IPS-NIHi11 (cell line): ENCODE results near the gene FIS1.
"Not testable (repeated sequence)": the region's sequence is repeated elsewhere in the genome, so short reads cannot be mapped to it uniquely, and the experiment has no call there.

Experiments used
- DNase-seq: peaks from one replicate; pipeline ENCODE4 v3.0.0; 2012; ENCODE audit warnings: mixed read lengths, low spot score

The FIS1 gene

DNA sequence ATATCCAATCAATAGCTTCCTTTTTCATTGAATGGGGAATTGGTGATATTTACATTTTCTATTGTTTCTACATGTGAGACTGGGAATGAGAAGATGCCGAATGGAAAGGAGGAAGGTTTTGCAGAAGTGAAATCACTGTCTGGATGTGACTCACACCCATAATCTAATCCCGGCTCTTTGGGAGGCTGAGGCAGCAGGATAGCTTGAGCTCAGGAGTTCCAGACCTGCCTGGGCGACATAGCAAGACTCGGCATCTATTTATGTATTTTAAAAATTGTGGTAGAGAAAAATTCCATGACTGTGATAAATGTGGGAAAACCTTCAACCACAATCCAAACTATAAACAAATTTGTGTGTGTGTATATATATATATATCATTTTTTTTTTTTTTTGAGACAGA is 10.9 kb upstream of the FIS1 start:
- no peak for DNase-seq

DNA sequence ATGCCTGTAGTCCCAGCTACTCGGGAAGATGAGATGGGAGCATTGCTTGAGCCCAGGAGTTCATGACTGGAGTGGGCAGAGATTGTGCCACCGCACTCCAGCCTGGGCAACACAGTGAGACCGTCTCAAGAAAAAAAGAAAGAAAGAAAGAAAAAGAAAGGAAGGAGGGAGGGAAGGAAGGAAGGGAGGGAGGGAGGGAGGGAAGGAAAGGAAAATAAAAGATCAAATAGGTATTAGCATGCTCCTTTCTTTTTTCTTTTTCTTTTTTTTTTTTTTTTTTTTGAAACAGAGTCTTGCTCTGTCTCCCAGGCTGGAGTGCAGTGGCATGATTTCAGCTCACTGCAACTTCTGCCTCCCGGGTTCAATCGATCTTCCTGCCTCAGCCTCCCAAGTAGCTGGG is 8.3 kb upstream of the FIS1 start:
- DNase-seq, result not testable (repeated sequence)

DNA sequence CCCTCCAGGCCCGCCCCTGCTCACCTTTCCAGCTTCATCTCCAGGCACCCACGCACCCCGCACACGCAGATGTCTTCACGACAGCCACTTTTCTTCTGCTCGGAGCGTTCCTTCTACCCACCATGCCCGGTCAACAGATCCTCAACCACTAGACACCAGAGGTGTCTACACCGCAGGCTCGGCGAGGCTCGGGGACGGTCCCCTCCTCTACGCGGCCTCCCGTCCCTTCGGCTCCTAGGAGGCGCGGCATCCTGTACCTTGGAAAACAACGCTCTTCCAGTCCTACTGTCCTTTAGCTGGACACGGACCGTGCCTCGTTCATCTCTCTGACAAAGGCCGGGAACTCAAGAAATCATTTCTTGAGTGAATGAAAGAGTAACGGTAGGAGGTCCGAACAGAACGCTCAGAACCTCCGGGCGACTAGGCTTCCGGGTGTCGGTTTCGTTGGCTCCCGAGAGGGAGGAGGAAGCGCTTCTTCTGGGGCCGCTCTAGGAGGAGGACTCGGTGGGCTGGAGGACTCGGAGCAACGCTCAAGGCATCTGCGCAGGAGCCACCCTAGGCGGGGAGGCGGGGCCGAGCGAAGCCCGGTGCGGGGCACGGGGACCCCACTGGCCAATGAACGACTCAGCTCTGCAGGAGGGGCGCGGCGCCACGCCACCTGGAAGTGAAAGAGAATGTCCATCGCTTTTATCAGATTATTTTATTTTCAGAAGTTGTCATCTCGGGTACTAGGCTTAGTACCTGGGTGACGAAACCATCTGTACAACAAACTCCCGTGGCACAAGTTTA is 7.2 kb upstream of the FIS1 start:
- peak; percentile 98 for DNase-seq

DNA sequence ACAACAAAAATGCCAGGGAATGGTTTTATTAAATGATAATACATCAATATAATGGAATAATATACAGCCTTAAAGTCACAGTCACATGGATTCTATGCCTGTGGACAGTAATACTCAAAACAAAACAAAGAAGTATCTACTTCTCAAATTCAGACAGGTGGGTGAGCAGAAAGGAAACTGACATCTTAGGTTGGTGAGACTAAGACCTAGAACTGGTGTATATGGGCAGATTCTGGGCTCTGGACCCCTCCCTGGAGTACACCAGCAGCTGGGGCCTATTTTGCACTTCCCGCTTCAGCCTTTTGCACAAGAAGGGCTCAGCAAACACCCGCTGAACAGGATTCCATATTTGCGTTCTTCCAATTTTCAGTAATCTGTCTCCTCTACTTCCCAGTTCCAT is 5.4 kb upstream of the FIS1 start:
- DNase-seq, result no peak

DNA sequence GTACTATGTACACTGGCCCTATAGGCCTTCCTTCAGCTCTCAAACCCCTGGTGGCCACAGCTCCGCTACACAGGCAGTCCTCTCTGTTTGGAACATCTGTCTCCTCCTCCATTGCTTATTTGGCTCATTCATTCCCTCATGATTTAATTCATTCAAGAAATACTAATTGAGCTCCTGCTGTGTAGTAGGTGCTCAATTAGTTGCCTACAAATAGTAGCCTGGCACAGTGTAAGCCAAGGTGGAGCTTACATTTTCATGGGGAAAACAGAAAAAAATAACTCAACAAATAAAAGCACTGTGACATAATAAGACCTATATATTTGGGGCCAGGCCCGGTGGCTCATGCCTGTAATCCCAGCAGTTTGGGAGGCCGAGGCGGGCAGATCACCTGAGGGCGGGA is 3.4 kb upstream of the FIS1 start:
- DNase-seq, result no peak

DNA sequence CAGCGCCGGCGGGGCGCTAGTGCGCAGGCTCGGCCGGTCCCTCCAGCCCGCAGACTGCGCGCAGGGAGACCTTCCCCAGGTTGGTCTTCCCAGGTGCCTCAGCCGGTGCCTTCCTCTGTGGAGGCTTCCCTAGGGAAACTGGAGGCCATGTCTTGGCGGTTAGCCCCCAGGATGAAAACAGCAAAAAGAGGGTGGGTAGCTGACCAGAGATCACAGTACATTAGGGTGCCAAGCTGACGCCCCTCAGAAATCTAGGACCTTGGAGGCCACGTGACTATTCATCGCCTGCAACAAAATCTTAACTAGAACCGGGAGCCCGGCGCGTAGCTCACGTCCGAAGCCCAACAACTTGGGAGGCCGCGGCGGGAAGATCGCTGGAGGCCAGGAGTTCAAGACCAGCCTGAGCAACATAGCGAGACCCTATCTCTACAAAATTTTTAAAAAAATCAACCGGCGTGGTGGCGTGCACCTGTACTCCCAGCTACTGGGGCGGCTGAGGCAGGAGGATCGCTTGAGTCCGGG is 327 bp upstream of the FIS1 start:
- peak; percentile 94 for DNase-seq

DNA sequence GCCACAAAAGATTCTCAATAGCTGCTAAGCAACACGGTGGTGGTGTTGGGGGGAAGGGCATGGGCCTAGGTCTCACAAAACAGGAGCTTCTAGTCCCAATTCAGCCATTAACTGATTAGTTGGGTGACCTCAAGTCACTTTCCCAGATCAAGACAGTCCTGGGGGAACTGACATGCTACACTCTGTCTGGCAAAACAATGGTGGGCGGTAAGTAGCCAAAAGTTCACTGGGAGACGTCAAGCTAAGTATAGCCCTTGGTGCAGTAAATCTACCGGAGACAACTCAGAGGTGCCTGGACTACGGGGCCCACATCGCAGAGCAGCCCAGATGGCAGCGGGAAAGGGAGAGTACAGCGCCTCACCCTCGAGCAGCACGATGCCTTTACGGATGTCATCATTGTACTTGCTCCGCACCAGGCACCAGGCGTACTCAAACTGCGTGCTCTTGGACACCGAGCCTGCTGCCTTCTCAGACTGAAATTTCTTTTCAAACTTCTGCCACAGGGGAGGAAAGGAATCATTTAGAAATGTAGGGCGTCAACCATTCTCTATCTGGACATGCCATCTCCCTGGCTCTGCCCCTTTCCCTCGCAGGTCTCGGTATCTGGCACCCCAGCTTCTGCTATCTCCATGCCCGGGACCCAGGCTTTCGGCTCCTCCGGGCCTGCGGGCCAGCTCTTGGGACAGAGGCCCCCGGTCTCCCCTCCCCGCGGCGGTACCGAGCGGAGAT is 1.1 kb downstream of the FIS1 start:
- DNase-seq, result no peak

DNA sequence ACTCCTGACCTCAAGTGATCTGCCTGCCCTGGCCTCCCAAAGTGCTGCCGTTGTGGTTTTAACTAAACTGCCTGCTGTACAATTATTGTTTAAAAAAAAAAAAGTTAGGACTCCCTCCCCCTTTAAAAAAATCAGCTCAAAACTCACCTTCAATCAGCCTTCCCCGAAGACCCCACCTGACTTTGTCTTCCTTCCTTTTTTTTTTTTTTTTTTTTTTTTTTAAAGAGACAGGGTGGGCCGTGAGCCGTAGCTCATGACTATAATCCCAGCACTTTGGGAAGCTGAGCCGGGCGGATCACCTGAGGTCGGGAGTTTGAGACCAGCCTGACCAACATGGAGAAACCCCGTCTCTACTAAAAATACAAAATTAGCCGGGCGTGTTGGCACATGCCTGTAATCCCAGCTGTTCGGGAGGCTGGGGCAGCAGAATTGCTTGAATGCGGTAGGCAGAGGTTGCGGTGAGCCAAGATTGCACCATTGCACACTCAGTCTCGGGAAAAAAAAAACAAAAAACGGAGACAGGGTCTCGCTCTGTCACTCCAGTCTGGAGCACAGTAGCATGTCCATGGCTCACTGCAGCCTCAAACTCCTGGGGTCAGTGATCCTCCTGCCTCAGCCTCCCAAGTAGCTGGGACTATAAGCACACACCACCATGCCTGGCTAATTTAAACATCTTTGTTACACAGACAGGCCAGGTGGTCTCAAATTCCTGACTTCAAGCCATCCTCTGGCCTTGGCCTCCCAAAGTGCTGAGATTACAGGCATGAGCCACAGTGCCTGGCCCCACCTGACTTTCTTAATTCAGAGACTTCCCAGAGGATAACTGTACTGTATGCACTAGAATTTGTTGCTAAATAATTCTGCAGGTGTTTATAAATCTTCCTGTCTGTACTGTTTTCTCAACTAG is 3.2 kb downstream of the FIS1 start:
- DNase-seq, result no peak

DNA sequence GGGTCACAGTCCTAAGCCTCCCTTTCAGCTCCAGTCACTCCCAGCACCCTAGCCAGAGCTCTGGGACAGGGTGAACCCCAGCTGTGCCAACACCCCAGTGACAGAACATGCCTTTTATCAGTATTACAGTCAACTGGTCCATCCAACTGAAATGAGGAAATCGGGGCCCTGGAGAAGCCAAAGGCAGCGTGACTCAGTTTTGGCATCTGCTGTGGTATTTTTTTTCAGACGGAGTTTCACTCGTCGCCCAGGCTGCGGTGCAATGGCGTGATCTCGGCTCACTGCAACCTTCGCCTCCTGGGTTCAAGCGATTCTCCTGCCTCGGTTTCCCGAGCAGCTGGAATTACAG is 3.9 kb downstream of the FIS1 start:
- no peak for DNase-seq

DNA sequence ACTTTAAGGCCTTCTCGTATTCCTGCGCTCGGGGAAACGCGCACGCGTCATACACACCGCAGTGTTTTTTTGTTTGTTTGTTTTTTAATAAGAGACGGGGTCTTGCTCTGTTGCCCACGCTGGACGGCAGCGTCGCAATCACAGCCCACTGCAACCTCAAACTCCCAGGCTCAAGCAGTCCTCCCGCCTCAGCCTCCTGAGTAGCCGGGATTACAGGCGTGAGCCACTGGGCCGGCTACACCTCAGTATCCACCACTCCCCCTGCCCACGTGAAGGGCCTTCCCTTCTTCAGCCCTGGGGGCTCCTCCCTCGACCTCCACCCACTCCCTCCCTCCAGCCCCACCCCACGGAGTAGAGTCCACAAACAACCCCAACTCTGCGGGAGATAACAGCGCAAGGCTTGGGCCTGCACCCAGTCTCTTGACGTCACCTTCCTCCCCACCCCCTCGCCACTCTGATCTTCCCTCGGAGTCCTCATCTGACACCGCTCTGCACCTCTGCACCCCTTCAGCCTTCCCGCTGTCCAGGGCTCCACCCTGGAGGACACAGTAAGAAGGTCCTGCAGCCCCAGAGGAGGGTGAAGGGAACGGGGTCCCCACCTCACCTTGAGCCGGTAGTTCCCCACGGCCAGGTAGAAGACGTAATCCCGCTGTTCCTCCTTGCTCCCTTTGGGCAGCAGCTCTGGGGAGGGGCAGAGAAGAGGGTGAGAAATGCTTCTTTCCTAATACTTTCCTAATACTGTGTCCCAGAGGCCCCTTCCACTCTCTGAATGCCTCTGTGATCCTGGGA is 4.5 kb downstream of the FIS1 start:
- DNase-seq, result no peak

DNA sequence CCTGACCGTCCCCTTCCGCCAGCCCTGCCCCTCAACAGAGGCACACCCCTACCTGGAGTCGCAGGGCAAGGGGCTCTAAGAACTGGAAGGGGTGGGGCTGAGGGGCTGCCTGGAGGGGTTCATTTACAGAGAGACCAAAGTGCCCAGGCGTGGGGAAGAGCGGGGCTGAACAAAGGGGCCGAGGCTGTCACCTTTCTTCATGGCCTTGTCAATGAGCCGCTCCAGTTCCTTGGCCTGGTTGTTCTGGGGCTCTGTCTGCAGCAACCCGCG is 5.0 kb downstream of the FIS1 start:
- DNase-seq, result no peak

DNA sequence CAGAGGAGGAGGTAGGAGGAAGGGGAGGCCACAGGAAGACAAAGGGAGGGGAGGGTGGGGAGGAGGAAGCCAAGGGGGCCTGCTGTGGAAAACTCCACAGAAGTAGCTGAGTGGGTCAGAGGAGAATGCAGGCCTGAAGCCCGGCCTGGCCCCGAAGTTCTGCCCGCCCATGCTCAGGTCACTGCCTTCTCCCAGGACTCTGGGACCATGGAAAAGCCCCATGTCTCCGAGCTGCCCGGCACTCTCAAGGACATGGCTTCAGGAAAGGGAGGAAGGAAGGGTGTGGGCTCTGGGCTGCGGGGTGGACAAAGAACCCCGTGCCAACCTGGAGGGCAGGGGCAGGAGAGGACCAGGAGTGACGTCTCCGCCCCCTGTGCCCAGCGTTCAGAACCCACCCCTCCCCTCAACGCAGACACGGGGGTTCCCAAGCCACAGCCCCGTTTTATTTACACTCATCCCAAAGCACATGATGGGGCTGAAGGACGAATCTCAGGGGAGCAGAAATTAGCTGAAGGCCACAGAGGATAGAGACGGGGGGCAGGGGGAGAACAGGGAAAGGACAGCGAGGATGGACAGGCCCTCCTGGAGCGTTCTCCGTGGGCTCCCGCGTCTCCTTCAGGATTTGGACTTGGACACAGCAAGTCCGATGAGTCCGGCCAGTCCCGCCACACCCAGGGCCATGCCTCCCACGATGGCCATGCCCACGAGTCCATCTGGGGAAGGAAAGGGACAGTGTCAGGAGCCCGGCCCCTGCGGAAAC is 5.5 kb downstream of the FIS1 start:
- DNase-seq, result no peak

DNA sequence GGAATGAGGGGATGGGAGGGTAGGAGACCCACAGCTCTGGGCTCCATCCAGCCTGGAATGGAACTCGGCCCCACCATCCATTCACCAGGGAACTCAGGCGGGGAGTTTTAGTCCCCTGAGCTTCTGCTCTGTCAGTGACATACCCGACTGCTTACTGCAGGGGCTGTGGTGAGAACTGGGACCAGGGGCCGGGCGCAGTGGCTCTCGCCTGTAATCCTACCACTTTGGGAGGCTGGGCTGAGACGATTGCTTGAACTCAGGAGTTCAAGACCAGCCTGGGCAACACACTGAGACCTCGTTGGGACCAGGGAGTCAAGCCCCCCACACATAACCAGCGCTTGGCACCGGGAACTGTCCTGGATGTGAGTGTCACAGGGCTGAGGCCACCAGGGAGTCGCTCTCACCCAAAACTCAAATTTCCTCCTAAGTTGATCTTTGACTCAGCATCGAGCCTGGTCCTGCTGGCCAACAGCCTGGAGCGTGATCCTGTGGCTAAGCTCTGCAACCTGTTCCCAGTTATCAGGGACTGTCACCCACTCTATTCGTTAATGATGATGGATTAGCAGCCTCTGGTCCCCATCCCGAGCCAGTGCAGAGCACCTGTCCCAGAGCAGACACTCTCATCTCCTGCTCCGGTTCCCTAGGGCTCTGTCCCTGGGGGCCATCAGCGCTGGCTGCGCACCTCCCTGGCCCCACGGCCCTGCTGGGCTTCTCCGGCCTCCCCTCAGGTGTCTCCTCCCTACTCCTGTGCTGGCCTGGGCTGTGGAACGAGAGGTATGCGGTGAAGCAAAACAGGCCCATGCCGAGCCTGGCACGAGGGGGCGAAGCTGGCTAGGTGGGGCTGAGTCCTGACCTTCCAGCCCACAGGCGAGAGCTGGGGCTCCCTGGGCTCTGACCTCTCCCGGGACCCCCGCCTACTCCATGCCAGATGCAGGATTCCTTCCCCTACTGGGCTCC is 6.4 kb downstream of the FIS1 start:
- DNase-seq, result no peak

DNA sequence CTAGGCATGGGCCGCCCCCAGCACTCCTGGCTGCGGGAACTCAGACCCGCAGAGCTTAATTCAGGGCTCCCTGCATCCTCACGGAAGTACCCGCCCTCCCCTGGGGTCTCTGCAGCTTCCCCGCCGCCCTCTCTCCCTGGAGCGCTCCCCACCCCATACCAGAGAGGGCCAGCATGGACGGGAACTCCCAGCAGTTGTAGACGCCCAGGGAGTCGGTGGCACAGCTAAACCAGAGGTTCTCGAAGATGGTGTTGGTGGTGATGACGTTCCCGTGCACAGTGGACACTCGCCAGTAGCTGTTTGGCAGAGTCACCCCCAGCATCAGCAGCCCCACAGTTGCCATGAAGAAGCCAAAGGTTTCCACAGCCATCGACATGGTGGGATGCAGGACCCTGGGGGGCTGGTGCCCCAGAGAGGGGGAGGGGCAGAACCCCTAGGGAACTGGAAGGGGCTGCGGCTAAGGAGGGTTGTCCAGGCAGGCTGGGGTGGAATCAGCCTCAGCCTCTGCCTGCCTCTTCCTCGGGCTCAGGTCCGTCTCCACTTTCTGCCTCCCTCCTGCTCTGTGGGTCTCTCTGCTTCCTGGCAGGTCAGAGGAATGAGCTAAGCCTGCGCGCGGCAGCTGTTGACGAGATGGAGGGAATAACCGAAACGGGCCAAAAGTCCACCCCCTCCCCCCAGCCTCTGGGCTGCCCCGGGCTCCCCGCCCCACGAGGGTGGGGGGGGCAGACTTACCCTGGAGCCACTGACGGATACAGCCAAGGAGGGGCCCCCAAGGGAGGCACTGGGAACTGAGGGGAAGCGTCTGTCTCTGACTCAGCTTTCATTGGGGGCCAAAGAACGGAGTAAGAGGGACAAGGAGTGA is 7.4 kb downstream of the FIS1 start, which contains the start of gene CLDN15:
Gene CLDN15, minus strand, starts transcription at position 597 of the 862 bp plus-strand sequence. Its CDS starts 221 bp downstream, at position 376.
- no peak for DNase-seq

DNA sequence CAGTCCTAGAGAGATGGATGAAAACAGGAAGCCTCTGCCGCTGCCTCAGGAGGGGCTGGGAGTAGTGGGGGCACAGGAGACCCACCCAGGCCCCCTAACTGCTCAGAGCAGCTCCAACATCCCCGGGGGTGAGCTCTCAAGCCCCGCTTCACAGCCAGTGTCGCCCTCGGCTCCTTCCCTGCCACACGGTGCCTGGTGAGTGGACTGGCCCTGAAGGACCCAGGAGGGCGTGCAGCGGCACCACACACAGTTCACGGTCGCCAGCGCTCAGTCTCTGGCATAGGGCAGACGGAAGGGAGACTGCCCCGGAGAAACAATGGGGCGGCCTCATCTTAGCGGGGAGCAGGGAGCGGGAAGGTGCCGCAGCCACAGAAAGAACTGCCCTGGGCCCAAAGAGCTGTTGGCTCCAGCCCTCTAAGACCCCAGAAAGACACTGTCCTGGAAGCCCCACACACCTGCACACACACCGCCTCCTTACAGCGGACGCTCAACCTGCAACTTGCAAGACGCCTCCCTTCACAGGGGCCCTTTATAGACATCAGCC is 8.5 kb downstream of the FIS1 start:
- no peak for DNase-seq

DNA sequence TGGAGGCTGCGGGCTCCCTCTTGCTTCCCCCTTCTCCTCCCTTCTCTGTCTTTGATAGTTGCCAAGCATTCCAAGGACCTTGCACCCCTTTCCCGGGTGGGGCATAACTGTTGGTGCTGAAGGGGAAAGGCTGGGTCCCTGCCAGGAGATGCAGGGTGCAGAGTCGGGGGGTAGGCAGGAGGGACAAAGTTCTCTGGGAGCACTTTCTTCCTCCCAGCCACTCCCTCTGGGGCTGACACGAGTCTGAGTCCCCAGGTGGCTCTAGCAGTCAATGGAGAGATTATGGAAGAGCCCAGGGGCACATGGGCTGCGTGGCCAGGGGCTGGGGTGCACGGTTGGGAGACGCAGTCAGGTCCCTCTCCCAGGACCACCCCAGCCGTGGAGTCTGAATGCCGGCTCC is 9.4 kb downstream of the FIS1 start:
- no peak for DNase-seq

DNA sequence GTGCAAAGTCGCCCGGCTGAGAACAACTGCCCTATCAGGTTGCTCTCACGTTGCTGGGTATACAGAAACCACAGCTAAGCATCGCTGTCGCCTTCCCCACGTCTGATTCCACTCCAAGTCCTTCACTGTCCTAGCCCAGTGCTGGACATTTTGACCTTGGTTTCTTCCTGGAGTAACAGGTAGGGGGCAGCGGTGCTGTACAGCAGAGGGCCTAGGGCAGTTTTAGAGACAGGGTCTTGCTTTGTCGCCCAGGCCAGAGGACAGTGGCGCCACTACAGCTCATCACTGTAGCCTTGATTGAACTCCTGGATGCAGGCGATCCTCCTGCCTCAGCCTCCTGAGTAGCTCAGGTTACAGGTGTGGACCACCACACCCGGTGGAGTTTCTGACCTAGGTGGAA is 9.8 kb downstream of the FIS1 start:
- DNase-seq, result no peak

DNA sequence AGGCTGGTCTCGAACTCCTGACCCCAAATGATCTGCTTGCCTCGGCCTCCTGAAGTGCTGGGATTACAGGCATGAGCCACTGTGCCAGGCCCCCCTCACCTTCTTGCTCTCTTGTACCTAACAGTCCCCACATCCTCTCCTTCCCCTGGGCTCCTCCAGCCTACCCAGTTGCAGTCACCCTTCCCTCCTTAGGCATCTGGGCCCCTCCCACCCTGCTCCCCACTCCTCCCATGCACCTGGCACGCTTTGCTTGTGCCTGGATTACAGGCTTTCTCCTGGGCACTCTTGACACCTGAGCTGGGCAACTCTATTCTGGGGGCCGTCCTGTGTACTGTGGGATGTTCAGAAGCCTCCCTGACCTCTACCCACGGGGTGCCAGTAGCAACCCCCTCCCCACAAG is 10.2 kb downstream of the FIS1 start:
- no peak for DNase-seq
